SK-N-SH (cell line): ENCODE results near the gene LTBP1. TPM values are rescaled to one million over a fixed set of nuclear protein-coding genes. Genes with fewer than 3 reads are reported as not detected.

Experiments
- CTCF ChIA-PET: fragments of 300-600, 350-600 bp; formaldehyde crosslinking; extraction: SDS; loops from one replicate; lab custom pipeline; 2021; lab: Yijun Ruan, JAX
- POLR2A ChIA-PET: fragments of 350-600 bp; sonication (Branson Sonifier 250); formaldehyde crosslinking; extraction: SDS; loops from one replicate; lab custom pipeline; 2020; ENCODE audit warnings: antibody characterized with exemption, inconsistent platforms; lab: Yijun Ruan, JAX
- DNase-seq: peaks from one replicate; pipeline ENCODE4 v3.0.0; 2012
- H2AFZ ChIP-seq: fragments of 200-600 bp; sonication (generic); 2 replicates; pipeline ENCODE4 v1.8.1; 2016; ENCODE audit warnings: antibody characterized with exemption, mild to moderate bottlenecking, low read depth
- H3F3A ChIP-seq: fragments of 200-600 bp; sonication (generic); replicated peaks from 2 replicates; pipeline ENCODE3; 2016; ENCODE audit warnings: antibody characterized with exemption, mild to moderate bottlenecking; ENCODE audit not compliant: insufficient read depth
- H3K27ac ChIP-seq, 2 experiments: fragments of 200-500 bp in 1 of 2; fragments of 200-600 bp in 1 of 2; sonication (Bioruptor generic) in 1 of 2; sonication (generic), shearing (Covaris generic) in 1 of 2; 2 replicates each; pipeline versions ENCODE4 v1.5.1 to v1.6.1; 2014 to 2016; ENCODE audit warnings: low read depth in 2 of 2, inconsistent platforms in 1 of 2, low read length in 1 of 2, mild to moderate bottlenecking in 1 of 2, mixed read lengths in 1 of 2
- H3K27me3 ChIP-seq: fragments of 200-600 bp; sonication (generic), shearing (Covaris generic); 2 replicates; pipeline ENCODE4 v1.6.1; 2016; ENCODE audit warnings: mixed run types; ENCODE audit not compliant: insufficient read depth
- H3K36me3 ChIP-seq, 2 experiments: fragments of 200-500 bp in 1 of 2; fragments of 200-600 bp in 1 of 2; sonication (Bioruptor generic) in 1 of 2; sonication (generic) in 1 of 2; replicated peaks in 1 of 2; 2 replicates each; pipeline versions ENCODE3 to v1.5.1; 2014 to 2016; ENCODE audit warnings: low read length in 1 of 2, mild to moderate bottlenecking in 1 of 2; ENCODE audit not compliant: insufficient read depth in 2 of 2, control insufficient read depth in 1 of 2
- H3K4me1 ChIP-seq, 2 experiments: fragments of 200-500 bp in 1 of 2; fragments of 200-600 bp in 1 of 2; sonication (Bioruptor generic) in 1 of 2; sonication (generic), shearing (Covaris generic) in 1 of 2; 2 replicates each; pipeline versions ENCODE4 v1.5.1 to v1.6.1; 2014 to 2016; ENCODE audit warnings: low read depth in 1 of 2, low read length in 1 of 2, mixed run types in 1 of 2; ENCODE audit not compliant: insufficient read depth in 2 of 2, control insufficient read depth in 1 of 2
- H3K4me2 ChIP-seq: fragments of 200-600 bp; sonication (generic), shearing (Covaris generic); 2 replicates; pipeline ENCODE4 v1.6.1; 2017; ENCODE audit warnings: mixed run types
- H3K4me3 ChIP-seq, 2 experiments: fragments of 200-500 bp in 1 of 2; fragments of 200-600 bp in 1 of 2; sonication (Bioruptor generic) in 1 of 2; sonication (generic), shearing (Covaris generic) in 1 of 2; 2 replicates each; pipeline versions ENCODE4 v1.5.1 to v1.8.1; 2014 to 2016; ENCODE audit warnings: low read depth in 2 of 2, inconsistent platforms in 1 of 2, low read length in 1 of 2, mild to moderate bottlenecking in 1 of 2, mixed read lengths in 1 of 2, moderate library complexity in 1 of 2
- H3K79me2 ChIP-seq: fragments of 200-600 bp; sonication (generic); 2 replicates; pipeline ENCODE4 v1.8.1; 2017; ENCODE audit warnings: mild to moderate bottlenecking; ENCODE audit not compliant: insufficient read depth
- H3K9ac ChIP-seq: fragments of 200-600 bp; sonication (generic); 2 replicates; pipeline ENCODE4 v1.6.1; 2017; ENCODE audit warnings: mixed run types
- H3K9me2 ChIP-seq: fragments of 200-600 bp; sonication (generic); 2 replicates; pipeline ENCODE4 v1.6.1; 2017; ENCODE audit warnings: mixed run types
- H3K9me3 ChIP-seq: fragments of 200-600 bp; sonication (generic); 2 replicates; pipeline ENCODE4 v1.6.1; 2017; ENCODE audit warnings: mixed run types, mild to moderate bottlenecking, moderate library complexity
- H4K20me1 ChIP-seq: fragments of 200-600 bp; sonication (generic); 2 replicates; pipeline ENCODE4 v1.6.1; 2017; ENCODE audit warnings: mild to moderate bottlenecking, mixed run types; ENCODE audit not compliant: insufficient read depth
- FOXM1 ChIP-seq: IDR thresholded peaks from 2 replicates; pipeline ENCODE4 v1.4.0; 2012; ENCODE audit warnings: low read depth, mild to moderate bottlenecking
- NRF1 ChIP-seq: IDR thresholded peaks from 2 replicates; pipeline ENCODE4 v1.6.1; 2012; ENCODE audit warnings: low read depth, mild to moderate bottlenecking, low read length
- RAD21 ChIP-seq: IDR thresholded peaks from 2 replicates; pipeline ENCODE4 v1.6.1; 2012; ENCODE audit warnings: mild to moderate bottlenecking, low read length
- RCOR1 ChIP-seq: fragments of 150-350 bp; IDR thresholded peaks from 2 replicates; pipeline ENCODE4 v1.6.1; 2017; ENCODE audit warnings: antibody characterized with exemption, low read length
- REST ChIP-seq: IDR thresholded peaks from 2 replicates; pipeline ENCODE4 v1.6.1; 2012; ENCODE audit warnings: mild to moderate bottlenecking, low read depth, low read length, moderate library complexity
- RFX5 ChIP-seq: IDR thresholded peaks from 2 replicates; pipeline ENCODE4 v1.6.1; 2012; ENCODE audit warnings: mild to moderate bottlenecking, improper control_type of control experiment, low read length
- RXRA ChIP-seq: IDR thresholded peaks from 2 replicates; pipeline ENCODE4 v1.4.0; 2012; ENCODE audit warnings: low read depth, mild to moderate bottlenecking, borderline replicate concordance
- SMC3 ChIP-seq: IDR thresholded peaks from 2 replicates; pipeline ENCODE4 v1.6.1; 2012; ENCODE audit warnings: low read depth, low read length, improper control_type of control experiment
- TAF1 ChIP-seq: IDR thresholded peaks from 2 replicates; pipeline ENCODE4 v1.6.1; 2012; ENCODE audit warnings: low read depth, mild to moderate bottlenecking, low read length, moderate library complexity, borderline replicate concordance
- TCF12 ChIP-seq: IDR thresholded peaks from 2 replicates; pipeline ENCODE4 v1.4.0; 2012
- TEAD4 ChIP-seq: IDR thresholded peaks from 2 replicates; pipeline ENCODE4 v1.4.0; 2012; ENCODE audit warnings: mild to moderate bottlenecking, borderline replicate concordance; ENCODE audit not compliant: insufficient read depth
- YY1 ChIP-seq: IDR thresholded peaks from 2 replicates; pipeline ENCODE4 v1.4.0; 2012; ENCODE audit warnings: low read depth, mild to moderate bottlenecking
- WGBS: methylation state at CpG from one replicate; pipeline ENCODE4 v1.1.6; 2017; ENCODE audit warnings: low lambda C conversion rate; 5-methylcytosine and 5-hydroxymethylcytosine counted together
- polyA plus RNA-seq, 3 experiments: library from polyadenylated mRNA; depleted of rRNA; stranded (reverse); fragments of >200 nt; gene quantifications; 2 replicates each; pipeline ENCODE4 v1.2.3, GENCODE V29; 2012
- TF ChIP-seq, protein P1 (sequence below): fragments of 150-350 bp; IDR thresholded peaks from 2 replicates; pipeline ENCODE4 v1.6.1; 2016; ENCODE audit warnings: mild to moderate bottlenecking, low read depth, low read length

Gene LTBP1
- polyA plus RNA-seq, 1 of the 3 experiments (the other 2 are of a cell fraction): 467 TPM

DNA sequence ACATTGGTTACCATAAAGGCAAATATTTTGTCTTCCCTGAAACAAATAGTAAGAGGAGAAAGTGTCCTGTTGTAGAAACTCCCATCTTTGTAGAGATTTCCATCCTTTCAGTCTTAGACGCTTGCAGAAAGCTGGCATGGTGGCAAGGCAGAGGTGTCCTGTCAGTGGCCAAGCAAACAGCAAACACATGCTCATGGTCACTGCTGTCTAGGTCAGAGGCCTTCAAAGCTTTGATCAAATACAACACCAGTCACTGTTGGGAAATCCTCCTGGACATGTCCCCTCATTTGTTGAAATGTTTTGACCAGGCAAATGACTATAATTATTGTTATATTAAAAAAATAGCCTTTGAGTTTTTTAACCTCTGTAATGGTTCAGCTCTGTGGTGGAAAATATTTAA lies 55.1 kb downstream of the LTBP1 start:
- Histone ChIP-seq H3K9ac (no peak overlapping the region), H4K20me1 (no peaks in the 10 kb centered on the region), H3K79me2 (no peaks in the 10 kb centered on the region), H3K27me3 (no peaks in the 10 kb centered on the region), H3K9me3 (no peaks in the 10 kb centered on the region), H3K27ac (no peak overlapping the region), H3K4me2 (no peak overlapping the region), H3K9me2 (no peaks in the 10 kb centered on the region), H3K4me1 (no peaks in the 10 kb centered on the region), H3K4me3 (no peak overlapping the region), H3F3A (no peaks in the 10 kb centered on the region), H3K36me3 (no peaks in the 10 kb centered on the region), H2AFZ (no peak overlapping the region)
- ChIA-PET CTCF (interaction anchor here (0.7 kb wide), 1 partner anchor 82 kb away, joined by 3 read pairs; no protein-coding TSS in a partner anchor), POLR2A (no interaction called here)
- WGBS: 100% methylated on average over 1 of the region's 1 CpG
- DNase-seq: no peak
- TF ChIP-seq TEAD4 (no peak), RFX5 (no peak), RXRA (no peak), SMC3 (no peak), TCF12 (no peak), YY1 (no peak), NRF1 (no peak), RCOR1 (no peak), RAD21 (no peak), REST (no peak)
- TF ChIP-seq, protein P1, sequence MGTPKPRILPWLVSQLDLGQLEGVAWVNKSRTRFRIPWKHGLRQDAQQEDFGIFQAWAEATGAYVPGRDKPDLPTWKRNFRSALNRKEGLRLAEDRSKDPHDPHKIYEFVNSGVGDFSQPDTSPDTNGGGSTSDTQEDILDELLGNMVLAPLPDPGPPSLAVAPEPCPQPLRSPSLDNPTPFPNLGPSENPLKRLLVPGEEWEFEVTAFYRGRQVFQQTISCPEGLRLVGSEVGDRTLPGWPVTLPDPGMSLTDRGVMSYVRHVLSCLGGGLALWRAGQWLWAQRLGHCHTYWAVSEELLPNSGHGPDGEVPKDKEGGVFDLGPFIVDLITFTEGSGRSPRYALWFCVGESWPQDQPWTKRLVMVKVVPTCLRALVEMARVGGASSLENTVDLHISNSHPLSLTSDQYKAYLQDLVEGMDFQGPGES: no peak

GRCh38 chr2:33002863-33003262 lies 56.1 kb downstream of the LTBP1 start:
- Histone ChIP-seq H3K27ac (no peak overlapping the region), H3K36me3 (no peaks in the 10 kb centered on the region), H3F3A (no peaks in the 10 kb centered on the region), H3K9ac (no peak overlapping the region), H3K4me1 (no peaks in the 10 kb centered on the region), H2AFZ (no peak overlapping the region), H3K4me2 (no peak overlapping the region), H3K4me3 (no peak overlapping the region), H3K27me3 (no peaks in the 10 kb centered on the region), H3K79me2 (no peaks in the 10 kb centered on the region), H4K20me1 (no peaks in the 10 kb centered on the region), H3K9me2 (no peaks in the 10 kb centered on the region), H3K9me3 (no peaks in the 10 kb centered on the region)
- POLR2A ChIA-PET: no interaction called here
- CTCF ChIA-PET: no interaction called here
- 82% methylated on average over 11 of the region's 11 CpGs for WGBS
- no peak for DNase-seq
- no peak for TF ChIP-seq REST
- TF ChIP-seq TAF1: no peak
- no peak for TF ChIP-seq NRF1
- no peak for TF ChIP-seq FOXM1
